ENCODE measurements around the gene ZBTB8B. TPM values are rescaled to one million over a fixed set of nuclear protein-coding genes. Genes with fewer than 3 reads are reported as not detected.
"Not testable (repeated sequence)": the region's sequence is repeated elsewhere in the genome, so short reads cannot be mapped to it uniquely, and the experiment has no call there.

Gene ZBTB8B
- total RNA-seq, 1 donor from 2014 or later, result 3.3 TPM

DNA sequence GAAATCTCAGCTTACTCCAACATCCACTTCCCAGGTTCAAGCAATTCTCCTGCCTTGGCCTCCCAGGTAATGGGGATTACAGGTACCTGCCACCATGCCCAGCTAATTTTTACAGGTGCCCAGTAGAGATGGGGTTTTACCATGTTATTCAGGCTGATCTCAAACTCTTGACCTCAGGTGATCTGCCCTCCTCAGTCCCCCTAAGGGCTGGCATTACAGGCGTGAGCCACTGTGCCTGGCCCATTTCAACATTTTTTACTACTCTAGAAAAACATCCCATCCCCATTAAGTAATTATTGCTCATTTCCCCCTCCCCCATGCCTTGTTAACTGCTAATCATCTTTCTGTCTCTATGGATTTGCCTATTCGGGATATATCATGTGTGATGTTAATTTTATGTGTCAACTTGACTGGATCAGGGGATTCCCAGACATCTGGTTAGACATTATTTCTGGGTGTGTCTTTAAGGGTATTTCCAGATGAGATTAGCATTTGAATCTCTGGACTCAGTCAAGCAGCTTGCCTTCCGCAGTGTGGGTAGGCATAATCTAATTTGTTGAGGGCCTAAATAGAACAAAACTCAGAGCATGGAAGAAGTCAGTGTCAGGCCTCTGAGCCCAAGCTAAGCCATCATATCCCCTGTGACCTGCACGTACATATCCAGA is 33.0 kb upstream of the ZBTB8B start:
- Mint-ChIP-seq H3K4me1 (no peaks in the 10 kb centered on the region), H3K36me3 (ENCODE audit: low read depth) (no peaks in the 10 kb centered on the region), H3K27me3 (ENCODE audit: low read depth) (peaks cover 32% of the 10 kb centered on the region), H3K27ac (ENCODE audit: unreplicated experiment) (no peak overlapping the region), H3K9me3 (no peaks in the 10 kb centered on the region), H3K4me3 (no peak overlapping the region)
- no peak for DNase-seq (ENCODE audit: low read depth, low spot score)
- TF ChIP-seq, protein P1, sequence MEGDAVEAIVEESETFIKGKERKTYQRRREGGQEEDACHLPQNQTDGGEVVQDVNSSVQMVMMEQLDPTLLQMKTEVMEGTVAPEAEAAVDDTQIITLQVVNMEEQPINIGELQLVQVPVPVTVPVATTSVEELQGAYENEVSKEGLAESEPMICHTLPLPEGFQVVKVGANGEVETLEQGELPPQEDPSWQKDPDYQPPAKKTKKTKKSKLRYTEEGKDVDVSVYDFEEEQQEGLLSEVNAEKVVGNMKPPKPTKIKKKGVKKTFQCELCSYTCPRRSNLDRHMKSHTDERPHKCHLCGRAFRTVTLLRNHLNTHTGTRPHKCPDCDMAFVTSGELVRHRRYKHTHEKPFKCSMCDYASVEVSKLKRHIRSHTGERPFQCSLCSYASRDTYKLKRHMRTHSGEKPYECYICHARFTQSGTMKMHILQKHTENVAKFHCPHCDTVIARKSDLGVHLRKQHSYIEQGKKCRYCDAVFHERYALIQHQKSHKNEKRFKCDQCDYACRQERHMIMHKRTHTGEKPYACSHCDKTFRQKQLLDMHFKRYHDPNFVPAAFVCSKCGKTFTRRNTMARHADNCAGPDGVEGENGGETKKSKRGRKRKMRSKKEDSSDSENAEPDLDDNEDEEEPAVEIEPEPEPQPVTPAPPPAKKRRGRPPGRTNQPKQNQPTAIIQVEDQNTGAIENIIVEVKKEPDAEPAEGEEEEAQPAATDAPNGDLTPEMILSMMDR (conservative IDR thresholded peaks at IDR 0.05), result no peak

DNA sequence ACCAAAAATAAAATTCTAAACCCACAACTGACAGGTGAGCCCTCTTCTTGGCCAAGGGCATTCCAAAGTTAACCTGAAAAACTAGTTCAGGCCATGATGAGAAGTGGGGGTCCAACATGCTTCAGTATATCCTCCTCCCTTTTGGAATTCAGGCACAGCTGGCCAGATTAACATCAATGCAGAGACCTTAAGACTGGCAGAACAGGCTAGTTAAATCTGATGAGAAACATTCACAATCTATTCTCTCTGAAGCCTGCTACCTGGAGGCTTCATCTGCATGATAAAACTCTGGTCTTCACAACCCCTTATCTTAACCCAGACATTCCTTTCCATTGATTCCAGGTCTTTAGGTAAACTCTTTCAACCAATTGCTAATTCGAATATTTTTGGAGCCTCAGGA is 26.7 kb upstream of the ZBTB8B start:
- no peak for DNase-seq (ENCODE audit: low read depth, low spot score)
- Mint-ChIP-seq H3K4me3 (no peak overlapping the region), H3K9me3 (peaks cover 2% of the 10 kb centered on the region), H3K4me1 (no peaks in the 10 kb centered on the region), H3K27ac (ENCODE audit: unreplicated experiment) (no peak overlapping the region), H3K27me3 (ENCODE audit: low read depth) (peaks cover 36% of the 10 kb centered on the region), H3K36me3 (ENCODE audit: low read depth) (no peaks in the 10 kb centered on the region)
- TF ChIP-seq, protein P1 (conservative IDR thresholded peaks at IDR 0.05), result no peak

DNA sequence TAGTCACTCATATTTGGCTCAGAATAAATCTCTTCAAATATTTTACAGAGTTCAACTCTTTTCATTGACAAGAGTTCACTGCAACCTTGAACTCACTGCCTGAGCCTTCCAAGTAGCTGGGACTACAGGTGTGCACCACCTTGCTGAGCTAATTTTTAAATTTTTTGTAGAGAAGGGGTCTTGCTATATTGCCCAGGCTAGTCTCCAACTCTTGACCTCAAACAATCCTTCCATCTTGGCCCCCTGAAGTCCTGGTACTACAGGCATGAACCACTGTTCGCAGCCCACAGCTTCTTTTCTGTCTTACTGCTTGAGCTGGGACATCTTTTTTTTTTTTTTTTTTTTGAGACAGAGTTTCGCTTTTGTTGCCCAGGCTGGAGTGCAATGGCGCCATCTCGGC is 26.1 kb upstream of the ZBTB8B start:
- not testable (repeated sequence) for DNase-seq (ENCODE audit: low read depth, low spot score); H3K4me1 Mint-ChIP-seq; H3K4me3 Mint-ChIP-seq; H3K27ac Mint-ChIP-seq (ENCODE audit: unreplicated experiment); H3K36me3 Mint-ChIP-seq (ENCODE audit: low read depth); H3K9me3 Mint-ChIP-seq
- H3K27me3 Mint-ChIP-seq (ENCODE audit: low read depth), result peaks cover 36% of the 10 kb centered on the region

DNA sequence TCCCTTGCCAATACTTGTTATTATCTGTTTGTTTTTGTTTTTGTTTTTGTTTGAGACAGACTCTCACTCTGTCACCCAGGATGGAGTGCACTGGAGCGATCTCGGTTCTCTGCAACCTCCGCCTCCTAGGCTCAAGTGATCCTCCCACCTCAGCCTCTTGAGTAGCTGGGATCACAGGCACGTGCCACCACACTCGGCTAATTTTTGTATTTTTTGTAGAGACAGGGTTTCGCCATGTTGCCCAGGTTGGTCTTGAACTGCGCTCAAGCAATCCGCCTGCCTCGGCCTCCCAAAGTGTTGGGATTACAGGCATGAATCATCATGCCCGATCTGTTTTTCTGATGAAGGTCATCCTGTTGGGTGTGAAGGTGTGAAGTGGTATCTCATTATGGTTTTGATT is 23.4 kb upstream of the ZBTB8B start:
- not testable (repeated sequence) for H3K36me3 Mint-ChIP-seq (ENCODE audit: low read depth); H3K4me1 Mint-ChIP-seq; H3K9me3 Mint-ChIP-seq; H3K27ac Mint-ChIP-seq (ENCODE audit: unreplicated experiment); H3K4me3 Mint-ChIP-seq; DNase-seq (ENCODE audit: low read depth, low spot score)
- H3K27me3 Mint-ChIP-seq (ENCODE audit: low read depth), result peaks cover 37% of the 10 kb centered on the region

DNA sequence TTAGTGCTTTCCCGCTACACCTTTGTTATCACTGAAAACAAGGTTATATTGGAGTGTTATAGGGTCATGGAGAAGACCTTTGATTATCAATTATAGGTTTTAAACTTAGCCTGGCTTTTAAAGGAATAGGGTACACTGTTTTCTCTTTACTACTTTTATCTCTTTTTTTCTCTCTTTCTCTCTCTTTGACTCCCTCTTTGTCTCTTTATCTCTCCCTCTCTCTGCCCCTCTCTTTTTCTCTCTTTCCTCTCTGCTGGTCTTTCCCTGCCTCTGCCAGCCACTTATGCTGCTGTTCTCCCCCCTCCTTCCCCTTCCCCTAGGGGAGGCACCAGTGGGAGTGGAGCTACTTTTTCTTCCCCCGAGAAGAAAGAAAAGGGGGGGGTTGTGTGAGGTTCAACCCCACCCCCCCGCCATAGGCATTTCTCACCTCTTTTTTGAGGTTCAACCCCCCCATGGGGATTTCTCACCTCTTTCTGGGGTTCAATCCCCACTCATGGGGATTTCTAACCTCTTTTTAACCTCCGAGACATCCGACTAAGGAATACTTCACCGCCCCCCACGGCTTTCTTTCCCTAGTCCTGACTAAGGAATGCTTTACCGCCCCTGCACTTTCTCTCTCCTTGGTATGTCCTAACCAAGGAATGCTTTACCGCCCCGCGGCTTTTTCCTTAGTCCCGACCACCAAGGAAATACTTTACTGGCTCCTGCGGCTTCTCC is 17.2 kb upstream of the ZBTB8B start:
- no peak overlapping the region for H3K27ac Mint-ChIP-seq (ENCODE audit: unreplicated experiment)
- TF ChIP-seq, protein P1 (conservative IDR thresholded peaks at IDR 0.05), result no peak
- H3K27me3 Mint-ChIP-seq (ENCODE audit: low read depth), result peaks cover 26% of the 10 kb centered on the region
- H3K9me3 Mint-ChIP-seq, result no peaks in the 10 kb centered on the region
- peak; percentile 44 for DNase-seq (ENCODE audit: low read depth, low spot score)
- H3K4me1 Mint-ChIP-seq, result peaks cover 19% of the 10 kb centered on the region
- no peaks in the 10 kb centered on the region for H3K36me3 Mint-ChIP-seq (ENCODE audit: low read depth)
- H3K4me3 Mint-ChIP-seq, result peak overlapping the region; percentile 80

DNA sequence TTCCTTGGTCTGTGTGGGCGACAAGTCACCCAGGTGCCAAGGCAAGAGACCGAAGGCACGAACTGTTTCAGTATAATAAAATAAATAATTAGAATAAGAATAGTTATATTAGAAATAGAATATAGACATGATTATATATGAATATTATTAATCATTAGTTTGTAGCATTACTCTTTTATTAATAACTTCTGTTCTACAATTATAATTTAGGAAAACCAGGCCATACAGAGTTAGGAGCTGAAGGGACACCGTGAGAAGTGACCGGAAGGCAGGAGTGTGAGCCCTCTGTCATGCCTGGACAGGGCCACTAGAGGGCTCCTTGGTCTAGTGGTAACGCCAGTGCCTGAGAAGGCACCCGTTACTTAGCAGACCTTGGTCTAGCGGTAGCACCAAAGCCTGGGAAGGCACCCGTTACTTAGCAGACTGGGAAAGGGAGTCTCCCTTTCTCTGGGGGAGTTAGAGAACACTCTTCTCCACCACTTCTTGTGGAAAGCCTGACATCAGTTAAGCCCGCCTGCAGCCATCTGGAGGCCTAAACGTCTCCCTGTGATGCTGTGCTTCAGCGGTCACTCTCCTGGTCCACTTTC is 16.6 kb upstream of the ZBTB8B start:
- H3K36me3 Mint-ChIP-seq (ENCODE audit: low read depth); H3K9me3 Mint-ChIP-seq: not testable (repeated sequence)
- H3K4me1 Mint-ChIP-seq, result peaks cover 19% of the 10 kb centered on the region
- peak overlapping the region; percentile 80 for H3K4me3 Mint-ChIP-seq
- DNase-seq (ENCODE audit: low read depth, low spot score), result peak; percentile 80
- TF ChIP-seq, protein P1 (conservative IDR thresholded peaks at IDR 0.05), result peak; percentile 94
- H3K27me3 Mint-ChIP-seq (ENCODE audit: low read depth), result peaks cover 22% of the 10 kb centered on the region
- peak overlapping the region; percentile 15 for H3K27ac Mint-ChIP-seq (ENCODE audit: unreplicated experiment)
